Measurements from ENCODE around the gene UCK2.

The UCK2 gene

GRCh38 chr1:165852871-165853270, 25.5 kb downstream of the UCK2 start:
- Histone ChIP-seq H3K4me3 (ENCODE audit: low read depth in 1 of 2, low read length in 1 of 2) (no peak overlapping the region), H3K9me3 (no peaks in the 10 kb centered on the region), H3K4me1 (ENCODE audit: control insufficient read depth in 1 of 2, insufficient read depth in 1 of 2, low read depth in 1 of 2, low read length in 1 of 2) (peaks cover 31 to 39% of the 10 kb centered on the region in 2 experiments), H3K27ac (no peak overlapping the region), H3K27me3 (no peaks in the 10 kb centered on the region), H3K36me3 (no peaks in the 10 kb centered on the region)
- no peak for TF ChIP-seq CTCF (IDR thresholded peaks at IDR 0.05)

- Histone ChIP-seq H3K4me3 (ENCODE audit: low read depth in 1 of 2, low read length in 1 of 2) (no peak overlapping the region), H3K36me3 (no peaks in the 10 kb centered on the region), H3K4me1 (ENCODE audit: control insufficient read depth in 1 of 2, insufficient read depth in 1 of 2, low read depth in 1 of 2, low read length in 1 of 2) (peaks cover 35 to 45% of the 10 kb centered on the region in 2 experiments), H3K9me3 (no peaks in the 10 kb centered on the region), H3K27ac (peak overlapping the region; percentile 65), H3K27me3 (no peaks in the 10 kb centered on the region)
- TF ChIP-seq CTCF (IDR thresholded peaks at IDR 0.05): no peak
These were observed 26.2 kb downstream of the UCK2 start for GRCh38 chr1:165853528-165854075.

- TF ChIP-seq CTCF (IDR thresholded peaks at IDR 0.05): no peak
- H3K4me1 ChIP-seq (ENCODE audit: control insufficient read depth in 1 of 2, insufficient read depth in 1 of 2, low read depth in 1 of 2, low read length in 1 of 2): peaks cover 35 to 46% of the 10 kb centered on the region in 2 experiments
- no peak overlapping the region for H3K4me3 ChIP-seq (ENCODE audit: low read depth in 1 of 2, low read length in 1 of 2)
- H3K27me3 ChIP-seq: no peaks in the 10 kb centered on the region
- peak overlapping the region; percentile 65 for H3K27ac ChIP-seq
- H3K9me3 ChIP-seq: no peaks in the 10 kb centered on the region
- no peaks in the 10 kb centered on the region for H3K36me3 ChIP-seq
These were observed 26.9 kb downstream of the UCK2 start for GRCh38 chr1:165854101-165854845.

GRCh38 chr1:165855010-165855838, 27.8 kb downstream of the UCK2 start:
- H3K4me3 ChIP-seq (ENCODE audit: low read depth in 1 of 2, low read length in 1 of 2): no peak overlapping the region
- peaks cover 35 to 46% of the 10 kb centered on the region in 2 experiments for H3K4me1 ChIP-seq (ENCODE audit: control insufficient read depth in 1 of 2, insufficient read depth in 1 of 2, low read depth in 1 of 2, low read length in 1 of 2)
- no peaks in the 10 kb centered on the region for H3K9me3 ChIP-seq
- no peak for TF ChIP-seq CTCF (IDR thresholded peaks at IDR 0.05)
- no peak overlapping the region for H3K27ac ChIP-seq
- no peaks in the 10 kb centered on the region for H3K27me3 ChIP-seq
- H3K36me3 ChIP-seq: no peaks in the 10 kb centered on the region

GRCh38 chr1:165856021-165856420, 28.6 kb downstream of the UCK2 start:
- TF ChIP-seq CTCF (IDR thresholded peaks at IDR 0.05): no peak
- H3K4me1 ChIP-seq (ENCODE audit: control insufficient read depth in 1 of 2, insufficient read depth in 1 of 2, low read depth in 1 of 2, low read length in 1 of 2): peaks cover 33 to 43% of the 10 kb centered on the region in 2 experiments

More at GRCh38 chr1:165856021-165856420, 28.6 kb downstream of the UCK2 start:
- H3K27ac ChIP-seq: no peak overlapping the region
- H3K36me3 ChIP-seq: no peaks in the 10 kb centered on the region
- no peaks in the 10 kb centered on the region for H3K9me3 ChIP-seq
- no peaks in the 10 kb centered on the region for H3K27me3 ChIP-seq
- H3K4me3 ChIP-seq (ENCODE audit: low read depth in 1 of 2, low read length in 1 of 2): no peak overlapping the region

All from neutrophil (primary cell).